Measurements from ENCODE around the gene ME3.

- no peak for TF ChIP-seq CTCF (conservative IDR thresholded peaks at IDR 0.05; ENCODE audit: low read length)
- TF ChIP-seq EZH2phosphoT487 (IDR thresholded peaks at IDR 0.05; ENCODE audit: borderline replicate concordance, low read depth, low read length): no peak
Measured at GRCh38 chr11:86446163-86446923, 226.1 kb downstream of the ME3 start.
